ENCODE data around the gene PAPSS1. TPM values are rescaled to one million over a fixed set of nuclear protein-coding genes. Genes with fewer than 3 reads are reported as not detected.

The PAPSS1 gene
- total RNA-seq, 2 donors from 2014 or later, result 20.0 to 29.8 TPM

DNA sequence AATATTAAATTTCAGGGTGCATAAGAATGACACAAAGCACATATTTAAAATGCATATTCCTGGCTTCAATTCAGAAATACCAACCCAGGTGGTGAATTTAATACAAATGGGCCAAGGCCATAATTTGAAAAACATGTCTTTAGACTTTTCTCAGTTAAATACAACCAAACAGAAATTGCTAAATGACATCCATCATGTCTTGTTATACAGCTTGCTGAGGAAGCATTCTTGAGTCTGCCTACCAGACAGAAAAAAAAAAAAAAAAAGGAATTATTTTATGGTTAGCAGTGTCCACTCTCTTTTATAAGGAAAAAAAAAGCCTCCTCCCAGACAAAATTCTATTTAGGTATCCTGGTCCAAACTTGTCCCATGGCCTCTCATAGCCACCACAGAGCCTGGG lies 119.1 kb downstream of the PAPSS1 start:
- Histone ChIP-seq H3K9me3 (no peaks in the 10 kb centered on the region), H3K36me3 (no peaks in the 10 kb centered on the region), H3K27ac (peak overlapping the region in 1 of 2 donors; percentile 62), H3K4me1 (ENCODE audit: control insufficient read depth in 1 of 2, low read depth in 2 of 2) (peaks cover 15 to 17% of the 10 kb centered on the region in 2 donors), H3K4me3 (no peak overlapping the region), H3K27me3 (replicated peaks; ENCODE audit: insufficient read depth) (no peaks in the 10 kb centered on the region)
- TF ChIP-seq CTCF (IDR thresholded peaks at IDR 0.05), result no peak
- DNase-seq (ENCODE audit: low spot score) (no peak), ATAC-seq (ENCODE audit: insufficient number of reproducible peaks, low FRiP score, low read depth) (no peak)

DNA sequence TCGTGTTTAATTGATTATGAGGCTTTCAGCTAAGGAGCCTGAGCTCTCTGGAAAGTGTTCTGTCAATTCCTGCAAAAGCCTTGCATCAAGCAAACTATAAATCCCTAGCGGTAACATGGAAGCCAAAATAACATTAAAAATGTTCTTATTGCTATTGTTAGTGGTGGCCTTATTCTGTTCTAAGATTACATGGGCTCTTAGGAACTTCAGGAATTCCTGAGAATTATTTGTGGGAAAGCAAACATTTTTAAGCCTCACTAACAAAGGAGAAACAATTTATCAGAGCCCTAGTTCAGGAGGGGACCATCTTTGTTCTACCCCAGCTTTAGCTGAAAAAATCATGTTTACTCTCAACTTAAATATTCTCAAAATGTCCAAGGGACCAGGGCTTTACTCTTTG lies 119.6 kb downstream of the PAPSS1 start:
- Histone ChIP-seq H3K36me3 (no peaks in the 10 kb centered on the region), H3K27ac (peak overlapping the region; percentile 32 to 62), H3K9me3 (no peaks in the 10 kb centered on the region), H3K4me3 (peak overlapping the region; percentile 37), H3K4me1 (ENCODE audit: control insufficient read depth in 1 of 2, low read depth in 2 of 2) (peaks cover 15 to 17% of the 10 kb centered on the region in 2 donors), H3K27me3 (replicated peaks; ENCODE audit: insufficient read depth) (no peaks in the 10 kb centered on the region)
- DNase-seq (ENCODE audit: low spot score) (no peak), ATAC-seq (ENCODE audit: insufficient number of reproducible peaks, low FRiP score, low read depth) (no peak)
- TF ChIP-seq CTCF (IDR thresholded peaks at IDR 0.05), result no peak

- Histone ChIP-seq H3K4me3 (peak overlapping the region; percentile 37), H3K27ac (peak overlapping the region; percentile 32 to 62), H3K36me3 (no peaks in the 10 kb centered on the region), H3K9me3 (no peaks in the 10 kb centered on the region), H3K27me3 (replicated peaks; ENCODE audit: insufficient read depth) (no peaks in the 10 kb centered on the region), H3K4me1 (ENCODE audit: control insufficient read depth in 1 of 2, low read depth in 2 of 2) (peaks cover 15 to 17% of the 10 kb centered on the region in 2 donors)
- ATAC-seq (ENCODE audit: insufficient number of reproducible peaks, low FRiP score, low read depth) (no peak), DNase-seq (ENCODE audit: low spot score) (no peak)
- TF ChIP-seq CTCF (IDR thresholded peaks at IDR 0.05), result no peak
These were observed 120.2 kb downstream of the PAPSS1 start for GRCh38 chr4:107599841-107600240.

GRCh38 chr4:107593230-107593629 lies 126.8 kb downstream of the PAPSS1 start:
- DNase-seq (ENCODE audit: low spot score) (no peak), ATAC-seq (ENCODE audit: insufficient number of reproducible peaks, low FRiP score, low read depth) (no peak)
- peaks cover 7% of the 10 kb centered on the region for H3K9me3 ChIP-seq
- H3K4me3 ChIP-seq, result no peak overlapping the region
- no peaks in the 10 kb centered on the region for H3K4me1 ChIP-seq (ENCODE audit: control insufficient read depth in 1 of 2, low read depth in 2 of 2)
- TF ChIP-seq CTCF (IDR thresholded peaks at IDR 0.05), result no peak
- no peak overlapping the region for H3K27ac ChIP-seq
- no peaks in the 10 kb centered on the region for H3K27me3 ChIP-seq (replicated peaks; ENCODE audit: insufficient read depth)
- H3K36me3 ChIP-seq, result no peaks in the 10 kb centered on the region

- Histone ChIP-seq H3K36me3 (no peaks in the 10 kb centered on the region), H3K9me3 (peaks cover 7% of the 10 kb centered on the region), H3K27me3 (replicated peaks; ENCODE audit: insufficient read depth) (no peaks in the 10 kb centered on the region), H3K27ac (no peak overlapping the region), H3K4me3 (no peak overlapping the region), H3K4me1 (ENCODE audit: control insufficient read depth in 1 of 2, low read depth in 2 of 2) (no peaks in the 10 kb centered on the region)
- DNase-seq (ENCODE audit: low spot score) (no peak), ATAC-seq (ENCODE audit: insufficient number of reproducible peaks, low FRiP score, low read depth) (no peak)
- TF ChIP-seq CTCF (IDR thresholded peaks at IDR 0.05), result no peak
These were observed 127.5 kb downstream of the PAPSS1 start for GRCh38 chr4:107592519-107592918.

Measured in thoracic aorta (tissue), 2 donors.